ENCODE data around the gene RPS29. TPM values are rescaled to one million over a fixed set of nuclear protein-coding genes. Genes with fewer than 3 reads are reported as not detected.
A peak's percentile ranks its signal among the peaks of the same experiment; 100 is the strongest.

RPS29 gene
- total and polyA plus RNA-seq, 2 of the 13 experiments (the other 11 are each of a cell fraction or from before 2014, with no cell fraction given): 4,303 to 8,215 TPM

DNA sequence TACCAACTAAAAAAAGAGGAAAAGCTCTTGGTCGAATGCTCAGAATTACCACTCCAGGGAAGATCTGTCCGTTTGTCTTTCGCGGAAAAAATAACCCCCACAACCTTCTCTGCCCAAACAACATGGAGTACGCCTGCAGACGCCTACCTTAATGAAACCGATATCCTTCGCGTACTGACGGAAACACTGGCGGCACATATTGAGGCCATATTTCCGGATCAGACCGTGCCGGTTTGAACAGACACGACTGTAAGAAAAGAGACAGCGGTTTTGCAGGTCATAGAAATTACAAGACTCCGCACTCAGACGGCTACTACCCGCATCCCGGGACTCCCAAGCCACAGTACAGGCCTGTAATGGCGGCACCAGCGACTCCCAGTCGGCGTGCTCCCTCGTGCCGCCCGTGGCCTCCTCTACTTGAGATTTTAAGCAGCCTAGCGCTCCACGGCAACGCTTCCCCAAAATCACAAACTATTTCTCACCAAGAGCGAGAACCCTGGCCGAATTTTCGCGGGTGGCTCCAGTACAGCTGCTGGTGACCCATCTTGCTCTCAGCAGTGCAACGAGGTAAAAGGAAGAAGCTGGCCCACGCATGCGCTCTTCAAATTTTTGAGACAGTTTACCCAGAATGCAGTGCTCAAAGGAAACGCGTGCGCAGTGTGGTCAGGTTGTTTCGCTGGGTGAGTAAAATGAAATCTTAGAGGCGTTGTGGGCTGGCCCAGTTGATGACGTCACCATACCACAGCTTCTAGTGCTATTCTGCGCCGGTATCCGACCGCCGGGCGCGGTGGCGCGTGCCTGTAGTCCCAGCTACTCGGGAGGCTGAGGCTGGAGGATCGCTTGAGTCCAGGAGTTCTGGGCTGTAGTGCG is at the start of gene RPS29 (continued):
- TF ChIP-seq TBL1XR1 (IDR thresholded peaks at IDR 0.05; ENCODE audit: borderline replicate concordance, low read length, partially characterized antibody) (no peak), GLI4 (CRISPR knock-in tag; IDR thresholded peaks at IDR 0.05; ENCODE audit: borderline replicate concordance) (no peak), PHB2 (IDR thresholded peaks at IDR 0.05; ENCODE audit: partially characterized antibody) (no peak), HOXA9 (CRISPR knock-in tag; IDR thresholded peaks at IDR 0.05; ENCODE audit: borderline replicate concordance) (no peak), THAP11 (CRISPR knock-in tag; IDR thresholded peaks at IDR 0.05) (peak; percentile 83), ZNF329 (CRISPR knock-in tag; IDR thresholded peaks at IDR 0.05; ENCODE audit: low read depth) (no peak; the same call in 1 of the 2 replicates)
- TF ChIP-seq, protein P1, sequence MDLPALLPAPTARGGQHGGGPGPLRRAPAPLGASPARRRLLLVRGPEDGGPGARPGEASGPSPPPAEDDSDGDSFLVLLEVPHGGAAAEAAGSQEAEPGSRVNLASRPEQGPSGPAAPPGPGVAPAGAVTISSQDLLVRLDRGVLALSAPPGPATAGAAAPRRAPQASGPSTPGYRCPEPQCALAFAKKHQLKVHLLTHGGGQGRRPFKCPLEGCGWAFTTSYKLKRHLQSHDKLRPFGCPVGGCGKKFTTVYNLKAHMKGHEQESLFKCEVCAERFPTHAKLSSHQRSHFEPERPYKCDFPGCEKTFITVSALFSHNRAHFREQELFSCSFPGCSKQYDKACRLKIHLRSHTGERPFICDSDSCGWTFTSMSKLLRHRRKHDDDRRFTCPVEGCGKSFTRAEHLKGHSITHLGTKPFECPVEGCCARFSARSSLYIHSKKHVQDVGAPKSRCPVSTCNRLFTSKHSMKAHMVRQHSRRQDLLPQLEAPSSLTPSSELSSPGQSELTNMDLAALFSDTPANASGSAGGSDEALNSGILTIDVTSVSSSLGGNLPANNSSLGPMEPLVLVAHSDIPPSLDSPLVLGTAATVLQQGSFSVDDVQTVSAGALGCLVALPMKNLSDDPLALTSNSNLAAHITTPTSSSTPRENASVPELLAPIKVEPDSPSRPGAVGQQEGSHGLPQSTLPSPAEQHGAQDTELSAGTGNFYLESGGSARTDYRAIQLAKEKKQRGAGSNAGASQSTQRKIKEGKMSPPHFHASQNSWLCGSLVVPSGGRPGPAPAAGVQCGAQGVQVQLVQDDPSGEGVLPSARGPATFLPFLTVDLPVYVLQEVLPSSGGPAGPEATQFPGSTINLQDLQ (CRISPR knock-in tag; IDR thresholded peaks at IDR 0.05): no peak
- TF ChIP-seq, protein P2, sequence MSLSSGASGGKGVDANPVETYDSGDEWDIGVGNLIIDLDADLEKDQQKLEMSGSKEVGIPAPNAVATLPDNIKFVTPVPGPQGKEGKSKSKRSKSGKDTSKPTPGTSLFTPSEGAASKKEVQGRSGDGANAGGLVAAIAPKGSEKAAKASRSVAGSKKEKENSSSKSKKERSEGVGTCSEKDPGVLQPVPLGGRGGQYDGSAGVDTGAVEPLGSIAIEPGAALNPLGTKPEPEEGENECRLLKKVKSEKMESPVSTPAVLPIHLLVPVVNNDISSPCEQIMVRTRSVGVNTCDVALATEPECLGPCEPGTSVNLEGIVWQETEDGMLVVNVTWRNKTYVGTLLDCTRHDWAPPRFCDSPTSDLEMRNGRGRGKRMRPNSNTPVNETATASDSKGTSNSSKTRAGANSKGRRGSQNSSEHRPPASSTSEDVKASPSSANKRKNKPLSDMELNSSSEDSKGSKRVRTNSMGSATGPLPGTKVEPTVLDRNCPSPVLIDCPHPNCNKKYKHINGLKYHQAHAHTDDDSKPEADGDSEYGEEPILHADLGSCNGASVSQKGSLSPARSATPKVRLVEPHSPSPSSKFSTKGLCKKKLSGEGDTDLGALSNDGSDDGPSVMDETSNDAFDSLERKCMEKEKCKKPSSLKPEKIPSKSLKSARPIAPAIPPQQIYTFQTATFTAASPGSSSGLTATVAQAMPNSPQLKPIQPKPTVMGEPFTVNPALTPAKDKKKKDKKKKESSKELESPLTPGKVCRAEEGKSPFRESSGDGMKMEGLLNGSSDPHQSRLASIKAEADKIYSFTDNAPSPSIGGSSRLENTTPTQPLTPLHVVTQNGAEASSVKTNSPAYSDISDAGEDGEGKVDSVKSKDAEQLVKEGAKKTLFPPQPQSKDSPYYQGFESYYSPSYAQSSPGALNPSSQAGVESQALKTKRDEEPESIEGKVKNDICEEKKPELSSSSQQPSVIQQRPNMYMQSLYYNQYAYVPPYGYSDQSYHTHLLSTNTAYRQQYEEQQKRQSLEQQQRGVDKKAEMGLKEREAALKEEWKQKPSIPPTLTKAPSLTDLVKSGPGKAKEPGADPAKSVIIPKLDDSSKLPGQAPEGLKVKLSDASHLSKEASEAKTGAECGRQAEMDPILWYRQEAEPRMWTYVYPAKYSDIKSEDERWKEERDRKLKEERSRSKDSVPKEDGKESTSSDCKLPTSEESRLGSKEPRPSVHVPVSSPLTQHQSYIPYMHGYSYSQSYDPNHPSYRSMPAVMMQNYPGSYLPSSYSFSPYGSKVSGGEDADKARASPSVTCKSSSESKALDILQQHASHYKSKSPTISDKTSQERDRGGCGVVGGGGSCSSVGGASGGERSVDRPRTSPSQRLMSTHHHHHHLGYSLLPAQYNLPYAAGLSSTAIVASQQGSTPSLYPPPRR (CRISPR knock-in tag; IDR thresholded peaks at IDR 0.05; ENCODE audit: borderline replicate concordance): no peak
- TF ChIP-seq, protein P3, sequence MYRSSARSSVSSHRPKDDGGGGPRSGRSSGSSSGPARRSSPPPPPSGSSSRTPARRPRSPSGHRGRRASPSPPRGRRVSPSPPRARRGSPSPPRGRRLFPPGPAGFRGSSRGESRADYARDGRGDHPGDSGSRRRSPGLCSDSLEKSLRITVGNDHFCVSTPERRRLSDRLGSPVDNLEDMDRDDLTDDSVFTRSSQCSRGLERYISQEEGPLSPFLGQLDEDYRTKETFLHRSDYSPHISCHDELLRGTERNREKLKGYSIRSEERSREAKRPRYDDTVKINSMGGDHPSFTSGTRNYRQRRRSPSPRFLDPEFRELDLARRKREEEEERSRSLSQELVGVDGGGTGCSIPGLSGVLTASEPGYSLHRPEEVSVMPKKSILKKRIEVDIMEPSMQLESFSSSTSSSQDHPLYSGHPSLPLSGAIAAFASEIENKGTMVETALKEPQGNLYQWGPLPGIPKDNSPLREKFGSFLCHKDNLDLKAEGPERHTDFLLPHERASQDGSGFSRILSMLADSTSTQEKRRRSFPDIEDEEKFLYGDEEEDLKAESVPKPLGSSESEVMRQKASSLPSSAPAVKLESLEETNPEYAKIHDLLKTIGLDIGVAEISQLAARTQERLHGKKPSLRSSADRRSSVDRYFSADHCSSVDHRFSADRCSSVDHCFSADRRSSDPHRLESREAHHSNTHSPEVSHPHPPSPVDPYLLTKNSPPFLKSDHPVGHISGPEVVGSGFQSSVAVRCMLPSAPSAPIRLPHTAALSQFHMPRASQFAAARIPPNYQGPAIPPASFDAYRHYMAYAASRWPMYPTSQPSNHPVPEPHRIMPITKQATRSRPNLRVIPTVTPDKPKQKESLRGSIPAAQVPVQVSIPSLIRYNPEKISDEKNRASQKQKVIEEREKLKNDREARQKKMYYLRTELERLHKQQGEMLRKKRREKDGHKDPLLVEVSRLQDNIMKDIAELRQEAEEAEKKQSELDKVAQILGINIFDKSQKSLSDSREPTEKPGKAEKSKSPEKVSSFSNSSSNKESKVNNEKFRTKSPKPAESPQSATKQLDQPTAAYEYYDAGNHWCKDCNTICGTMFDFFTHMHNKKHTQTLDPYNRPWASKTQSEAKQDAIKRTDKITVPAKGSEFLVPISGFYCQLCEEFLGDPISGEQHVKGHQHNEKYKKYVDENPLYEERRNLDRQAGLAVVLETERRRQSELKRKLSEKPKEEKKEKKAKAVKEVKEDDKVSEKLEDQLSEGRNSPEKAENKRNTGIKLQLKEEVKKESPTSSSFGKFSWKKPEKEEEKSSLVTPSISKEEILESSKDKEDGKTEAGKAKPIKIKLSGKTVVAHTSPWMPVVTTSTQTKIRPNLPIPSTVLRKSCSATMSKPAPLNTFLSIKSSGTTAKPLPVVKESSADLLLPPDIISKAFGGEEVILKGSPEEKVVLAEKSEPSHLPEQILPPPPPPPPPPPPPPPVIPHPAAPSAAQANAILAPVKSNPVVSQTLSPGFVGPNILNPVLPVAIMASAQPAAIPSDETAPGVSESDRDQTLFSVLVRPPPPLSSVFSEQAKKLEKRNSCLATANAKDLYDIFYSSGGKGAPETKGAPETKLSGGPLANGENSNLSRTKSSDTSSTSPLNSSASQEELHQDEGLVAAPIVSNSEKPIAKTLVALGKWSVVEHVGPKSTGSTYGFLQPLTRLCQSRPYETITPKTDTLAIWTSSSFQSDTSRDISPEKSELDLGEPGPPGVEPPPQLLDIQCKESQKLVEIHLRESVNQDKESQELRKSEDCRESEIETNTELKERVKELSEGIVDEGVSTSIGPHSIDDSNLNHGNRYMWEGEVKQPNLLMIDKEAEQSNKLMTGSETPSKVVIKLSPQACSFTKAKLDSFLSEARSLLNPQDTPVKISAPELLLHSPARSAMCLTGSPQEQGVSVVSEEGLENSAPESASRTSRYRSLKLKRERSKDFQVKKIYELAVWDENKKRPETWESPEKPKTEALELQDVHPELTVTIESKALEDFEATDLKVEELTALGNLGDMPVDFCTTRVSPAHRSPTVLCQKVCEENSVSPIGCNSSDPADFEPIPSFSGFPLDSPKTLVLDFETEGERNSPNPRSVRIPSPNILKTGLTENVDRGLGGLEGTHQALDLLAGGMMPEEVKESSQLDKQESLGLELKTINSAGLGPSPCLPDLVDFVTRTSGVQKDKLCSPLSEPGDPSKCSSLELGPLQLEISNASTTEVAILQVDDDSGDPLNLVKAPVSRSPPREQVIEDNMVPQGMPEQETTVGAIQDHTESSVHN (CRISPR knock-in tag; IDR thresholded peaks at IDR 0.05): no peak
- TF ChIP-seq, protein P4, sequence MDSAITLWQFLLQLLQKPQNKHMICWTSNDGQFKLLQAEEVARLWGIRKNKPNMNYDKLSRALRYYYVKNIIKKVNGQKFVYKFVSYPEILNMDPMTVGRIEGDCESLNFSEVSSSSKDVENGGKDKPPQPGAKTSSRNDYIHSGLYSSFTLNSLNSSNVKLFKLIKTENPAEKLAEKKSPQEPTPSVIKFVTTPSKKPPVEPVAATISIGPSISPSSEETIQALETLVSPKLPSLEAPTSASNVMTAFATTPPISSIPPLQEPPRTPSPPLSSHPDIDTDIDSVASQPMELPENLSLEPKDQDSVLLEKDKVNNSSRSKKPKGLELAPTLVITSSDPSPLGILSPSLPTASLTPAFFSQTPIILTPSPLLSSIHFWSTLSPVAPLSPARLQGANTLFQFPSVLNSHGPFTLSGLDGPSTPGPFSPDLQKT (CRISPR knock-in tag; IDR thresholded peaks at IDR 0.05; ENCODE audit: borderline replicate concordance): no peak
